ENCODE results near the gene PTGIS. TPM values are rescaled to one million over a fixed set of nuclear protein-coding genes. Genes with fewer than 3 reads are reported as not detected.

The PTGIS gene
- total and polyA plus RNA-seq, 2 donors (not counting 1 experiment from before 2014, with no cell fraction given) = not detected

DNA sequence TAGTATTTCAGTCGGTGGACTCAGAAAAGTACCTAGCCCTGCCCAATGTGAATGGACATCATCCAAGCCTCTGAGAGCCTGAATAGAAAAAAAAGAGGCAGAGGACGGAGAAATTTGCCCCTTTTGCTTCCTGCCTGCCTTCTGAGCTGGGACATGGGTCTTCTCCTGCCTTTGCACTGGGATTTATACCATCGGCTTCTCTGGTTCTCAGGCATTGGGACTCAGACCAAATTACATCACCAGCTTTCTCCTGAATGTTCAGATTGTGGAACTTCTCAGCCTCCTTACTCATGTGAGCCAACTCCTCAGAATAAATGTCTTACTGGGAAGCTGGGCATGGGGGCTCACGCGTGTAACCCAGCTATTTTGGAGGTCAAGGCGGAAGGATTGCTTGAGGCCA, 105.3 kb downstream of the PTGIS start:
- Mint-ChIP-seq H3K4me1 (no peaks in the 10 kb centered on the region), H3K27ac (no peak overlapping the region), H3K4me3 (no peak overlapping the region), H3K9me3 (ENCODE audit: insufficient read depth) (no peaks in the 10 kb centered on the region), H3K27me3 (peaks cover 35% of the 10 kb centered on the region)
- no peaks in the 10 kb centered on the region for H3K79me2 ChIP-seq (ENCODE audit: control insufficient read depth, insufficient read depth, low read length)
- H3K4me1 ChIP-seq (ENCODE audit: control insufficient read depth in 2 of 2, insufficient read depth in 2 of 2, low read length in 2 of 2) = no peaks in the 10 kb centered on the region
- H3K9me3 ChIP-seq (ENCODE audit: control extremely low read depth in 1 of 3, control insufficient read depth in 2 of 3, insufficient read depth in 1 of 3, low read length in 2 of 3) = no peaks in the 10 kb centered on the region
- peaks cover 0 to 9% (median 0%) of the 10 kb centered on the region in 4 experiments for H3K27me3 ChIP-seq (replicated peaks in 1 of 4; ENCODE audit: control extremely low read depth in 1 of 4, control insufficient read depth in 3 of 4, insufficient read depth in 4 of 4, low read length in 3 of 4)
- ATAC-seq (ENCODE audit: low read depth) = no peak
- no peak for TF ChIP-seq EZH2 (IDR thresholded peaks at IDR 0.05; ENCODE audit: borderline replicate concordance, insufficient read depth, low read depth, low read length, poor library complexity, severe bottlenecking)
- no peak for TF ChIP-seq CTCF (IDR thresholded peaks at IDR 0.05)
- H3K4me3 ChIP-seq (ENCODE audit: control extremely low read depth in 1 of 5, extremely low read depth in 1 of 5, insufficient read depth in 1 of 5, low read depth in 2 of 5, low read length in 4 of 5) = no peak overlapping the region
- no peak overlapping the region for H3K4me2 ChIP-seq (replicated peaks; ENCODE audit: low read depth, low read length, poor library complexity, severe bottlenecking)
- DNase-seq = no peak
- intact Hi-C loops (cut with micrococcal nuclease) = no loop called here
- H3K36me3 ChIP-seq (replicated peaks in 1 of 2; ENCODE audit: control extremely low read depth in 1 of 2, control insufficient read depth in 1 of 2, extremely low read depth in 1 of 2, insufficient read depth in 2 of 2, low read length in 1 of 2) = no peaks in the 10 kb centered on the region
- H3K27ac ChIP-seq (ENCODE audit: low read length in 2 of 2) = no peak overlapping the region
- ChIA-PET CTCF (no interaction called here), POLR2A (interaction anchor here (0.5 kb wide), 1 partner anchor 43 kb away, joined by 3 read pairs; no protein-coding TSS in a partner anchor)
- no peak overlapping the region for H2AFZ ChIP-seq (ENCODE audit: insufficient read depth, low read depth, low read length, poor library complexity, severe bottlenecking)
- H4K20me1 ChIP-seq (ENCODE audit: control insufficient read depth, insufficient read depth, low read length, poor library complexity, severe bottlenecking) = no peaks in the 10 kb centered on the region
- 83% methylated on average over 5 of the region's 6 CpGs for WGBS (ENCODE audit: insufficient coverage)
- no peak overlapping the region for H3K9ac ChIP-seq (ENCODE audit: low read length)

GRCh38 chr20:49461894-49462620, 105.9 kb downstream of the PTGIS start:
- CTCF ChIA-PET = no interaction called here
- WGBS (ENCODE audit: insufficient coverage) = 83% methylated on average over 8 of the region's 9 CpGs
- no peaks in the 10 kb centered on the region for H3K4me1 ChIP-seq (ENCODE audit: control insufficient read depth in 2 of 2, insufficient read depth in 2 of 2, low read length in 2 of 2)

More at GRCh38 chr20:49461894-49462620, 105.9 kb downstream of the PTGIS start:
- TF ChIP-seq CTCF (IDR thresholded peaks at IDR 0.05) = no peak
- TF ChIP-seq EZH2 (IDR thresholded peaks at IDR 0.05; ENCODE audit: borderline replicate concordance, insufficient read depth, low read depth, low read length, poor library complexity, severe bottlenecking) = no peak
- no peaks in the 10 kb centered on the region for H3K4me1 Mint-ChIP-seq
- Histone ChIP-seq H3K9me3 (ENCODE audit: control extremely low read depth in 1 of 3, control insufficient read depth in 2 of 3, insufficient read depth in 1 of 3, low read length in 2 of 3) (no peaks in the 10 kb centered on the region), H3K4me2 (replicated peaks; ENCODE audit: low read depth, low read length, poor library complexity, severe bottlenecking) (no peak overlapping the region), H3K79me2 (ENCODE audit: control insufficient read depth, insufficient read depth, low read length) (no peaks in the 10 kb centered on the region), H3K9ac (ENCODE audit: low read length) (no peak overlapping the region), H3K36me3 (replicated peaks in 1 of 2; ENCODE audit: control extremely low read depth in 1 of 2, control insufficient read depth in 1 of 2, extremely low read depth in 1 of 2, insufficient read depth in 2 of 2, low read length in 1 of 2) (no peaks in the 10 kb centered on the region), H2AFZ (ENCODE audit: insufficient read depth, low read depth, low read length, poor library complexity, severe bottlenecking) (no peak overlapping the region), H4K20me1 (ENCODE audit: control insufficient read depth, insufficient read depth, low read length, poor library complexity, severe bottlenecking) (no peaks in the 10 kb centered on the region), H3K27ac (ENCODE audit: low read length in 2 of 2) (no peak overlapping the region), H3K4me3 (ENCODE audit: control extremely low read depth in 1 of 5, extremely low read depth in 1 of 5, insufficient read depth in 1 of 5, low read depth in 2 of 5, low read length in 4 of 5) (no peak overlapping the region), H3K27me3 (replicated peaks in 1 of 4; ENCODE audit: control extremely low read depth in 1 of 4, control insufficient read depth in 3 of 4, insufficient read depth in 4 of 4, low read length in 3 of 4) (peaks cover 0 to 9% (median 0%) of the 10 kb centered on the region in 4 experiments)
- intact Hi-C loops (cut with micrococcal nuclease) = no loop called here
- ATAC-seq (ENCODE audit: low read depth) (no peak), DNase-seq (no peak)
- no peaks in the 10 kb centered on the region for H3K9me3 Mint-ChIP-seq (ENCODE audit: insufficient read depth)
- no peak overlapping the region for H3K27ac Mint-ChIP-seq
- H3K27me3 Mint-ChIP-seq = peaks cover 35% of the 10 kb centered on the region
- POLR2A ChIA-PET = interaction anchor here (0.5 kb wide), 1 partner anchor 43 kb away, joined by 3 read pairs; no protein-coding TSS in a partner anchor
- H3K4me3 Mint-ChIP-seq = no peak overlapping the region
